ENCODE data around the gene P4HA2. TPM values are rescaled to one million over a fixed set of nuclear protein-coding genes. Genes with fewer than 3 reads are reported as not detected.

The P4HA2 gene
- total and polyA plus RNA-seq, 2 donors (not counting 3 experiments of a cell fraction or from before 2014, with no cell fraction given): 37.6 to 58.7 TPM

DNA sequence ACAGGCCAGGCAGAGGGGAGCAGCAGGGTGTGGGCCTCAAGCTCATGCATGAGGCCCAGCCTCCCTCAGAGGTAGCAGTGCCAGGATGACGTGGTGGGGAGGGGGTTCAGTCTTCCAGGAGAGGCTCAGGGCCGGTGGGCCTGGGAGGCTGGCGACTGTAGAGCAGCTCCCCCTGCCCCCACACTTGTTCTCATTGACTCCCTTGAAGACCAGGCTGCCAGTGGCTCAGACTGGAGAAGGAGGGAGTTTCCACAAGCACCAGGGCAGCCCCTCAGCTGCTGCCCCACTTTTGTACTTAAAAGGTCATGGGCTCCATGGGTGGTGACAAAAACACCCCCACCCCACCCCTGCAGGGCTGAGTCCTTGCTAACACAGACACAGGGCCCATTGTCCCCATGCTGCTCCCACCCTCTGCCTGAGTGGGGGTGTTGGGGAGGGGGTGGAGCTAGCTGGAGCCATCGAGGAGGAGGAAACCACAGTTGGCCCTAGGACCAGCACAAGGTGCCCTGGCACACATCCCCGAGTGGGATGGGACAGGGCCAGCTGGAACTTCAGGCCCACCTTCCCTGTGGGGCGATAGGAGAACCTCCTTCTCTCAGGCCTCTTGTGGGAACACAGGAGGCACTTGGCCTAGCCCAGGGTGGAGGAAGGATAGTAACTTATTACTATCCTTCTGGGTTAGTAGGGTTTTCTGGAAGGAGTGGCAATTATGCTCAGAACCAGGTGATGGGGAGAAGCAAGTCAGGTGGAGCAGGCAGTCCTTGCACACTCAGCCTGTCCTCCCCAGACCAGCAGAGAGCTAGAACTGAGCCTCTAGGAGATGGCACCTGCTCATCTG, 40.5 kb upstream of the P4HA2 start:
- FAIRE-seq (no peak), DNase-seq (ENCODE audit: low read depth, low spot score) (no peak)
- no TSS peak for BruUV-seq (replicated peaks)
- Histone ChIP-seq H3K9ac (replicated peaks; ENCODE audit: extremely low read depth, insufficient read depth, low read length) (no peak overlapping the region), H4K20me1 (replicated peaks; ENCODE audit: control insufficient read depth, extremely low read depth, insufficient read depth, low read length) (no peaks in the 10 kb centered on the region), H3K4me3 (replicated peaks in 1 of 3; ENCODE audit: insufficient read depth in 1 of 3, low read depth in 1 of 3, low read length in 3 of 3) (no peak overlapping the region), H3K9me1 (replicated peaks; ENCODE audit: control insufficient read depth, extremely low read depth, insufficient read depth, low read length) (no peaks in the 10 kb centered on the region), H3K36me3 (ENCODE audit: control insufficient read depth in 2 of 2, extremely low read depth in 1 of 2, insufficient read depth in 2 of 2, low read length in 2 of 2) (peaks cover 5 to 29% of the 10 kb centered on the region in 2 experiments), H3K4me1 (ENCODE audit: control insufficient read depth, extremely low read depth, insufficient read depth, low read length) (peaks cover 39% of the 10 kb centered on the region), H3K9me3 (replicated peaks; ENCODE audit: control insufficient read depth, insufficient read depth, low read length) (no peaks in the 10 kb centered on the region), H3K4me2 (ENCODE audit: insufficient read depth, low read length) (no peak overlapping the region), H2AFZ (ENCODE audit: low read depth, low read length) (no peak overlapping the region), H3K79me2 (ENCODE audit: control insufficient read depth, insufficient read depth, low read length) (no peaks in the 10 kb centered on the region), H3K27me3 (ENCODE audit: control insufficient read depth in 2 of 2, insufficient read depth in 2 of 2, low read length in 2 of 2) (no peaks in the 10 kb centered on the region), H3K27ac (ENCODE audit: insufficient read depth, low read depth, low read length) (no peak overlapping the region)
- TF ChIP-seq, protein P1, sequence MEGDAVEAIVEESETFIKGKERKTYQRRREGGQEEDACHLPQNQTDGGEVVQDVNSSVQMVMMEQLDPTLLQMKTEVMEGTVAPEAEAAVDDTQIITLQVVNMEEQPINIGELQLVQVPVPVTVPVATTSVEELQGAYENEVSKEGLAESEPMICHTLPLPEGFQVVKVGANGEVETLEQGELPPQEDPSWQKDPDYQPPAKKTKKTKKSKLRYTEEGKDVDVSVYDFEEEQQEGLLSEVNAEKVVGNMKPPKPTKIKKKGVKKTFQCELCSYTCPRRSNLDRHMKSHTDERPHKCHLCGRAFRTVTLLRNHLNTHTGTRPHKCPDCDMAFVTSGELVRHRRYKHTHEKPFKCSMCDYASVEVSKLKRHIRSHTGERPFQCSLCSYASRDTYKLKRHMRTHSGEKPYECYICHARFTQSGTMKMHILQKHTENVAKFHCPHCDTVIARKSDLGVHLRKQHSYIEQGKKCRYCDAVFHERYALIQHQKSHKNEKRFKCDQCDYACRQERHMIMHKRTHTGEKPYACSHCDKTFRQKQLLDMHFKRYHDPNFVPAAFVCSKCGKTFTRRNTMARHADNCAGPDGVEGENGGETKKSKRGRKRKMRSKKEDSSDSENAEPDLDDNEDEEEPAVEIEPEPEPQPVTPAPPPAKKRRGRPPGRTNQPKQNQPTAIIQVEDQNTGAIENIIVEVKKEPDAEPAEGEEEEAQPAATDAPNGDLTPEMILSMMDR (IDR thresholded peaks at IDR 0.05; ENCODE audit: extremely low read depth in 1 of 2, insufficient read depth in 1 of 2, low read depth in 1 of 2, low read length in 2 of 2): no peak
- TF ChIP-seq FOS (IDR thresholded peaks at IDR 0.05; ENCODE audit: borderline replicate concordance, insufficient read depth, low read length) (no peak), EZH2 (IDR thresholded peaks at IDR 0.05; ENCODE audit: borderline replicate concordance, low read depth, low read length, severe bottlenecking) (no peak), GATA2 (IDR thresholded peaks at IDR 0.05; ENCODE audit: insufficient read depth, insufficient read length, low read depth, low read length) (no peak), JUN (IDR thresholded peaks at IDR 0.05; ENCODE audit: borderline replicate concordance, insufficient read depth, insufficient read length, low read depth) (no peak), POLR2AphosphoS5 (IDR thresholded peaks at IDR 0.05; ENCODE audit: insufficient read depth, low read depth, low read length) (no peak), POLR2A (IDR thresholded peaks at IDR 0.05; ENCODE audit: low read depth, low read length) (no peak), MYC (IDR thresholded peaks at IDR 0.05; ENCODE audit: low read depth, low read length) (no peak)
- TF ChIP-seq, protein P2, sequence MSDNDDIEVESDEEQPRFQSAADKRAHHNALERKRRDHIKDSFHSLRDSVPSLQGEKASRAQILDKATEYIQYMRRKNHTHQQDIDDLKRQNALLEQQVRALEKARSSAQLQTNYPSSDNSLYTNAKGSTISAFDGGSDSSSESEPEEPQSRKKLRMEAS (IDR thresholded peaks at IDR 0.05; ENCODE audit: insufficient read depth, insufficient read length): no peak
- ChIA-PET POLR2A (no interaction called here), CTCF (interaction anchor here (1.3 to 1.8 kb wide), 2 partner anchors 30 kb away, joined by 3 to 6 read pairs; no protein-coding TSS in a partner anchor)
- dilution Hi-C loops (cut with MboI; ENCODE audit: extremely low pct_ligation_motif_present, low sequenced_read_pairs): no loop called here
- intact Hi-C loops (cut with micrococcal nuclease): loop anchor here (10.0 kb wide), 1 partner anchor 453 kb away; no protein-coding TSS in a partner anchor

Measured in endothelial cell of umbilical vein (primary cell).